HEK293T (cell line): Measurements from ENCODE around the gene ZNF844.

ENCODE experiments used
- CTCF ChIA-PET: fragments of 350-600 bp; formaldehyde crosslinking; extraction: SDS; loops from one replicate; lab custom pipeline; 2021; ENCODE audit warnings: antibody characterized with exemption, inconsistent platforms; lab: Yijun Ruan, JAX
- POLR2A ChIA-PET: fragments of 350-600 bp; formaldehyde crosslinking; extraction: SDS; loops from one replicate; lab custom pipeline; 2020; ENCODE audit warnings: antibody characterized with exemption, inconsistent platforms; lab: Yijun Ruan, JAX
- DNase-seq: peaks from one replicate; pipeline ENCODE4 v3.0.0; 2012; ENCODE audit warnings: mixed read lengths; ENCODE audit errors: extremely low spot score
- ARNT ChIP-seq: fragments of 450-650 bp; IDR thresholded peaks from 2 replicates; pipeline ENCODE4 v1.6.1; 2017; ENCODE audit warnings: mild to moderate bottlenecking
- BHLHE40 ChIP-seq: fragments of 450-650 bp; IDR thresholded peaks from 2 replicates; pipeline ENCODE4 v1.6.1; 2016; ENCODE audit warnings: mild to moderate bottlenecking, moderate library complexity, borderline replicate concordance
- CTBP1 ChIP-seq: fragments of 450-650 bp; IDR thresholded peaks from 2 replicates; pipeline ENCODE4 v1.6.1; 2016; ENCODE audit warnings: borderline replicate concordance
- ELF4 ChIP-seq: fragments of 450-650 bp; IDR thresholded peaks from 2 replicates; pipeline ENCODE4 v1.6.1; 2017; ENCODE audit warnings: antibody characterized with exemption
- FOXA1 ChIP-seq: fragments of 450-650 bp; IDR thresholded peaks from 2 replicates; pipeline ENCODE4 v1.6.1; 2016; ENCODE audit warnings: mild to moderate bottlenecking
- FOXK2 ChIP-seq: fragments of 450-650 bp; IDR thresholded peaks from 2 replicates; pipeline ENCODE4 v1.6.1; 2016; ENCODE audit warnings: mild to moderate bottlenecking
- FOXM1 ChIP-seq: fragments of 450-650 bp; IDR thresholded peaks from 2 replicates; pipeline ENCODE4 v1.6.1; 2017; ENCODE audit warnings: mild to moderate bottlenecking, borderline replicate concordance
- HDGF ChIP-seq: fragments of 450-650 bp; IDR thresholded peaks from 2 replicates; pipeline ENCODE4 v1.6.1; 2017; ENCODE audit warnings: antibody characterized with exemption, borderline replicate concordance
- L3MBTL2 ChIP-seq: fragments of 450-650 bp; conservative IDR thresholded peaks from 2 replicates; pipeline ENCODE4 v1.6.1; 2016; ENCODE audit warnings: mild to moderate bottlenecking
- LEF1 ChIP-seq: fragments of 450-650 bp; IDR thresholded peaks from 2 replicates; pipeline ENCODE4 v1.6.1; 2017; ENCODE audit warnings: mild to moderate bottlenecking, borderline replicate concordance
- NFRKB ChIP-seq: fragments of 450-650 bp; IDR thresholded peaks from 2 replicates; pipeline ENCODE4 v1.6.1; 2016; ENCODE audit warnings: mild to moderate bottlenecking, moderate library complexity
- PKNOX1 ChIP-seq: fragments of 450-650 bp; IDR thresholded peaks from 2 replicates; pipeline ENCODE4 v1.6.1; 2016
- SP1 ChIP-seq: fragments of 450-650 bp; IDR thresholded peaks from 2 replicates; pipeline ENCODE4 v1.6.1; 2017
- SUZ12 ChIP-seq: fragments of 450-650 bp; IDR thresholded peaks from 2 replicates; pipeline ENCODE4 v1.6.1; 2016; ENCODE audit warnings: mild to moderate bottlenecking
- TARDBP ChIP-seq: fragments of 450-650 bp; IDR thresholded peaks from 2 replicates; pipeline ENCODE4 v1.6.1; 2016
- ZNF384 ChIP-seq: fragments of 450-650 bp; IDR thresholded peaks from 2 replicates; pipeline ENCODE4 v1.6.1; 2016

Gene ZNF844

DNA sequence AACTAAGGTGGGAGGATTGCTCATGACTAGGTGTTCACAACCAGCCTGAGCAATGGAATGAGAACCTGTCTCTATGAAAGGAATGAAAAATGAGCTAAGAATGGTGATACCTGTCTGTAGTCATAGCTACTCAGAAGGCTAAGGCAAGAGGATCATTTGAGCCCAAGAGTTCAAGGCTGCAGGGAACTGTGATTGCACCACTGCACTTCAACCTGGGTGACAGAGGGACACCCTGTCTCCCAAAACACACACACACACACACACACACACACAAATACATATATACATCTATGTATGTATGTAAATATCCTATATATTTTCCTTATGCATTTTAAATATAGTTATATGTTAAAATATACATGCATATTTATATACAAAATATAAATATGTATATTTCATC is 21.6 kb upstream of the ZNF844 start:
- CTCF ChIA-PET, result no interaction called here
- no peak for DNase-seq
- POLR2A ChIA-PET, result no interaction called here
- TF ChIP-seq LEF1 (no peak), TARDBP (no peak), ZNF384 (no peak), PKNOX1 (no peak), L3MBTL2 (no peak)

- no peak for DNase-seq
- POLR2A ChIA-PET, result no interaction called here
- CTCF ChIA-PET, result no interaction called here
- no peak for TF ChIP-seq PKNOX1
- TF ChIP-seq SUZ12, result no peak
- no peak for TF ChIP-seq ZNF384
- TF ChIP-seq FOXA1, result no peak
- no peak for TF ChIP-seq FOXK2
- TF ChIP-seq L3MBTL2, result no peak
- no peak for TF ChIP-seq ELF4
- no peak for TF ChIP-seq SP1
- no peak for TF ChIP-seq BHLHE40
- TF ChIP-seq CTBP1, result no peak
- TF ChIP-seq NFRKB, result no peak
- no peak for TF ChIP-seq HDGF
- TF ChIP-seq FOXM1, result no peak
- no peak for TF ChIP-seq ARNT
- TF ChIP-seq TARDBP, result no peak
- TF ChIP-seq LEF1, result no peak
Measured at GRCh38 chr19:12043752-12044422, 20.6 kb upstream of the ZNF844 start.

GRCh38 chr19:12047868-12048267 is 16.7 kb upstream of the ZNF844 start:
- ChIA-PET POLR2A (no interaction called here), CTCF (no interaction called here)
- no peak for TF ChIP-seq ARNT
- TF ChIP-seq FOXM1, result no peak
- TF ChIP-seq BHLHE40, result no peak
- no peak for TF ChIP-seq PKNOX1
- TF ChIP-seq FOXK2, result no peak
- TF ChIP-seq FOXA1, result no peak
- TF ChIP-seq NFRKB, result no peak
- no peak for TF ChIP-seq SUZ12
- no peak for TF ChIP-seq LEF1
- TF ChIP-seq TARDBP, result no peak
- no peak for TF ChIP-seq L3MBTL2
- DNase-seq, result no peak

- POLR2A ChIA-PET, result no interaction called here
- no peak for TF ChIP-seq CTBP1
- no peak for TF ChIP-seq TARDBP
- TF ChIP-seq PKNOX1, result no peak
- TF ChIP-seq HDGF, result no peak
- TF ChIP-seq FOXM1, result no peak
- no peak for TF ChIP-seq SP1
- CTCF ChIA-PET, result no interaction called here
- DNase-seq, result no peak
Measured at GRCh38 chr19:12052091-12052496, 12.4 kb upstream of the ZNF844 start.

GRCh38 chr19:12052497-12053169 is 11.9 kb upstream of the ZNF844 start, which contains the start of gene ZNF878:
Gene ZNF878 (minus strand): TSS chr19:12052961. CDS start chr19:12052801, 160 bp downstream.
- ChIA-PET CTCF (no interaction called here), POLR2A (no interaction called here)
- DNase-seq, result no peak
- TF ChIP-seq NFRKB (no peak), HDGF (no peak), TARDBP (no peak), PKNOX1 (0 out of 2 replicates have a peak, but pooled peaks have one; percentile 5), FOXA1 (no peak), FOXK2 (no peak)
